Prostate gland (tissue), 2 donors: ENCODE results near the gene RANBP6.

Experiments used
- POLR2A ChIP-seq: fragments of 450-650 bp; IDR thresholded peaks from one replicate; pipeline ENCODE4 v1.6.1; 2016; ENCODE audit warnings: antibody characterized with exemption, mild to moderate bottlenecking
- POLR2AphosphoS5 ChIP-seq: sonication (generic); formaldehyde crosslinking; IDR thresholded peaks from one replicate; pipeline ENCODE4 v1.6.1; 2017; ENCODE audit warnings: antibody characterized with exemption
- TF ChIP-seq, protein P1 (sequence below), 4 experiments: fragments of 200-600 bp in 2 of 4; fragments of 450-650 bp in 2 of 4; sonication (generic) in 2 of 4; IDR thresholded peaks; 1 replicate in 3 of 4; 2 replicates in 1 of 4; pipeline ENCODE4 v1.5.1; 2016 to 2019; ENCODE audit warnings: antibody characterized with exemption in 4 of 4, mild to moderate bottlenecking in 2 of 4, moderate library complexity in 2 of 4

GRCh38 chr9:6040077-6040476 is 24.7 kb upstream of the RANBP6 start:
- no peak for TF ChIP-seq POLR2AphosphoS5
- TF ChIP-seq, protein P1, sequence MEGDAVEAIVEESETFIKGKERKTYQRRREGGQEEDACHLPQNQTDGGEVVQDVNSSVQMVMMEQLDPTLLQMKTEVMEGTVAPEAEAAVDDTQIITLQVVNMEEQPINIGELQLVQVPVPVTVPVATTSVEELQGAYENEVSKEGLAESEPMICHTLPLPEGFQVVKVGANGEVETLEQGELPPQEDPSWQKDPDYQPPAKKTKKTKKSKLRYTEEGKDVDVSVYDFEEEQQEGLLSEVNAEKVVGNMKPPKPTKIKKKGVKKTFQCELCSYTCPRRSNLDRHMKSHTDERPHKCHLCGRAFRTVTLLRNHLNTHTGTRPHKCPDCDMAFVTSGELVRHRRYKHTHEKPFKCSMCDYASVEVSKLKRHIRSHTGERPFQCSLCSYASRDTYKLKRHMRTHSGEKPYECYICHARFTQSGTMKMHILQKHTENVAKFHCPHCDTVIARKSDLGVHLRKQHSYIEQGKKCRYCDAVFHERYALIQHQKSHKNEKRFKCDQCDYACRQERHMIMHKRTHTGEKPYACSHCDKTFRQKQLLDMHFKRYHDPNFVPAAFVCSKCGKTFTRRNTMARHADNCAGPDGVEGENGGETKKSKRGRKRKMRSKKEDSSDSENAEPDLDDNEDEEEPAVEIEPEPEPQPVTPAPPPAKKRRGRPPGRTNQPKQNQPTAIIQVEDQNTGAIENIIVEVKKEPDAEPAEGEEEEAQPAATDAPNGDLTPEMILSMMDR (IDR thresholded peaks at IDR 0.05), result no peak
- no peak for TF ChIP-seq POLR2A
